Omental fat pad (tissue), 4 donors: ENCODE measurements around the gene ZDBF2. TPM values are rescaled to one million over a fixed set of nuclear protein-coding genes. Genes with fewer than 3 reads are reported as not detected.

ENCODE experiments used
- ATAC-seq: fragments of 150-250 bp; one replicate; pipeline ENCODE4 v1.9.1; 2016; ENCODE audit warnings: mild to moderate bottlenecking, moderate library complexity; ENCODE audit not compliant: low FRiP score
- DNase-seq: peaks from one replicate; pipeline ENCODE4 v3.0.0-alpha.2; 2019; ENCODE audit warnings: low spot score
- total RNA-seq, 4 donors: library from RNA; depleted of rRNA; stranded (reverse); fragments of >200 nt; gene quantifications; one replicate each; pipeline ENCODE4 v1.1.0, GENCODE V29; 2016
- TF ChIP-seq, protein P1 (sequence below), 3 donors: fragments of 450-650 bp; IDR thresholded peaks; one replicate each; pipeline ENCODE4 v1.5.1; 2016 to 2017; ENCODE audit warnings: antibody characterized with exemption in 3 of 3, mild to moderate bottlenecking in 3 of 3, moderate library complexity in 2 of 3

Gene ZDBF2
- total RNA-seq, 4 donors from 2014 or later, result 8.4 to 25.4 (median 10.7) TPM

DNA sequence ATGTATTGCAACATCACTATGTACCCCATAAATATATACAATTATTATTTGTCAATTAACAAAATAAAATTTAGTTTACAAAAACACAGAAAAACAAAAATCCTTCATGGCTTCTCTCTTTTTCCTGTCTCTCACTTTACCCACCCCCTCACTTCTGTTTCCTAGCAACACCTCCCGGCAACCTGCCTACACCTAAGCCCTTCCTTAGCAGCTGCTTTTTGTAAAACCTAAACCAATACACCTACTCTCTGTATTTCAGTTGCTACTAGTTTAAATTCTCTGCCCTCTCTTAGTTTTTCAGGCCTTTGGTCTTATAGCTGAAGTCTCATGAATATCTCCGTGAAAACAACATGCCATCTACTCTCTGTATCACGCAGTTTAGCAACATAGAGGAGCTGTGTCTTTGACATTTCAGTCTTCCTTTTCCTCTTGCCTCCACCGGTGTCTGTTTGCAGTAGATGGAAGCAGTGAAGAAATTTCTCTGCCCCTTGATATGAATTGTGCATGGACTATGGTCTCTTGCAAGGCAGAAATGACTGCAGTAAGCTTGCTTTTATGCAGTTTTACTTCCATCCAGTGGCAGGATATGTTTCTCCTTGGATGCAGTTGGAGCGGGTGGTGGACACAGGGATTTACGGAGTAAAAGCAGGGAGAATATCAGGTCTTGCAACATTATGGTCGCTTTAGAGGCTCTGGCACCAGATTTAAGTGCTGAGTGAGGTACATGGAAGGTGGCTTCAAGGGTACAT is 42.0 kb upstream of the ZDBF2 start:
- ATAC-seq (no peak), DNase-seq (no peak)
- TF ChIP-seq, protein P1, sequence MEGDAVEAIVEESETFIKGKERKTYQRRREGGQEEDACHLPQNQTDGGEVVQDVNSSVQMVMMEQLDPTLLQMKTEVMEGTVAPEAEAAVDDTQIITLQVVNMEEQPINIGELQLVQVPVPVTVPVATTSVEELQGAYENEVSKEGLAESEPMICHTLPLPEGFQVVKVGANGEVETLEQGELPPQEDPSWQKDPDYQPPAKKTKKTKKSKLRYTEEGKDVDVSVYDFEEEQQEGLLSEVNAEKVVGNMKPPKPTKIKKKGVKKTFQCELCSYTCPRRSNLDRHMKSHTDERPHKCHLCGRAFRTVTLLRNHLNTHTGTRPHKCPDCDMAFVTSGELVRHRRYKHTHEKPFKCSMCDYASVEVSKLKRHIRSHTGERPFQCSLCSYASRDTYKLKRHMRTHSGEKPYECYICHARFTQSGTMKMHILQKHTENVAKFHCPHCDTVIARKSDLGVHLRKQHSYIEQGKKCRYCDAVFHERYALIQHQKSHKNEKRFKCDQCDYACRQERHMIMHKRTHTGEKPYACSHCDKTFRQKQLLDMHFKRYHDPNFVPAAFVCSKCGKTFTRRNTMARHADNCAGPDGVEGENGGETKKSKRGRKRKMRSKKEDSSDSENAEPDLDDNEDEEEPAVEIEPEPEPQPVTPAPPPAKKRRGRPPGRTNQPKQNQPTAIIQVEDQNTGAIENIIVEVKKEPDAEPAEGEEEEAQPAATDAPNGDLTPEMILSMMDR (IDR thresholded peaks at IDR 0.05), result no peak

DNA sequence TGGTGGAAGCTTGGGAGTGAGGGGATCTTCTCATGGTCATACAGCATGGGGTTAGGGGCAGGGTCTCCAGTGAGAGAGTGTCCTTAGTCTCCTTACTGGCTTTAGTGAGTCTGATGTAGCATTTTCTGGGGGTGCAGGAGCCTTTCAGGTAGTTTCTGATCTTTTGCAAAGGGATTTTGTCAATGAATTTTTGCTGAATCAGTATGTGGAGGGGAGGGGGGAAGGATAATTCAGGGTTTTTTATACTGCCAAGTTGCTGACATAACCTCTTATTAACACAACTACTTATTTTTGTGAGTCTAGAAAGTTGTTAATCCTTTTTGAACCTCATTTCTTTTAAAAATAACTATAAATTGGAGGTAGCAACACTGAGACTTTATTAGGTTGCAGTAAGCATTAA is 35.3 kb upstream of the ZDBF2 start:
- TF ChIP-seq, protein P1 (IDR thresholded peaks at IDR 0.05), result no peak
- no peak for ATAC-seq
- no peak for DNase-seq

DNA sequence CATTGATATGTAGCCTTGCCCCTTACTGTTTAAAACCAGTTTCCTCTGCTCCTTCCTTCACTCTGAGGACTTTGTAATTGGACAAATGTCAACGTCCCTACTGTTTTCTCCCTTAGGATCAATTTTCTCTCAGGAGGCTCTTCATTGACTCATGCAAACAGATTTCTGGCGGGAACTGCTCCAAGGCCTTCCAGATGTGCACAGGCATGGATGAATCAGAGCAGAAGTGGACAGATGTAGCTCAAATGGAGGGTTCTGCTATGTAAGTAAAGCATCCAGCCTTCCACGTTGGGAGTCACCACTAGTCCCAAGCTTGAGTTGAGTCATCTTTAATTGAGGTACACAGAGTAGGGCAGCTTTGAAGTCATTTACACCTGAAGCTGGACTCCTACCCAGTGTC is 34.1 kb upstream of the ZDBF2 start:
- no peak for DNase-seq
- TF ChIP-seq, protein P1 (IDR thresholded peaks at IDR 0.05), result no peak
- ATAC-seq, result no peak

DNA sequence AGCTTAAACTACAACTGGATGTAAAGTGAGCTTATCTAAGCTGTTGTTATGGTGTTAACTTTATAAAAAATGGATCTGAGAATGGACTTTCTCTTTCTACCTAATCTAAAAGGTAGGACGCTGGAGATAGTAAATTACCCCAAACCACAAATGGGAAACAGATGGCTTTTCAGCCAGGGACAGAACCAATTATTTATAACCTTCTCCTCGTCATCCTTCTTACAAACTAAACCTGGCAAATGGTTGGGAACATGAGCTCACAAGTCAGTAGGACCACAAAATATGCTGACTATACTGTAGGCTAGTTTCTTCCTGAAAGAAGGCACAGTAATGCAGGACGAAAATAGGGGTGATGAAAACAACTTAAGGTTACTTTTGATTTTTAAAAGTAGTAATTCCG is 32.7 kb upstream of the ZDBF2 start:
- DNase-seq (no peak), ATAC-seq (no peak)
- TF ChIP-seq, protein P1 (IDR thresholded peaks at IDR 0.05), result no peak

DNA sequence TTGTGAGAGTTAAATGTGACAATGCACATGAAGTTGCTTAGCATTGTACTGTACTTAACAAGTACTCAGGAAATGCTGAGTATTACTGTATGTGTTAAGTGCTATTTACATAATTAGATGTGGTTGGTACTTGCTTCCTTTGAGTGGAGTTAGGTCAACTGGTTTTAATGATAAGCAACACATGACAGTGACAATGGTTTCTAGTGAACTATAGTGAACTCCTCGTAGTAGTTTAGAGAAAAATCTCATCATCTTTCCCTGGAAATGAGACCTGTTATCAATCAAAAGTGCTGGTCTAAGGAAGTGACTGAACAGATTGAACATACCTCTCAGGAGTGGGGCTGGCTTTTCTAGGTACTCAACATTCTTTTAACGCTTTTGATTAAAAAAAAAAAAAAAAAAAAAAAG is 29.2 kb upstream of the ZDBF2 start:
- TF ChIP-seq, protein P1 (IDR thresholded peaks at IDR 0.05), result no peak
- ATAC-seq (no peak), DNase-seq (no peak)

DNA sequence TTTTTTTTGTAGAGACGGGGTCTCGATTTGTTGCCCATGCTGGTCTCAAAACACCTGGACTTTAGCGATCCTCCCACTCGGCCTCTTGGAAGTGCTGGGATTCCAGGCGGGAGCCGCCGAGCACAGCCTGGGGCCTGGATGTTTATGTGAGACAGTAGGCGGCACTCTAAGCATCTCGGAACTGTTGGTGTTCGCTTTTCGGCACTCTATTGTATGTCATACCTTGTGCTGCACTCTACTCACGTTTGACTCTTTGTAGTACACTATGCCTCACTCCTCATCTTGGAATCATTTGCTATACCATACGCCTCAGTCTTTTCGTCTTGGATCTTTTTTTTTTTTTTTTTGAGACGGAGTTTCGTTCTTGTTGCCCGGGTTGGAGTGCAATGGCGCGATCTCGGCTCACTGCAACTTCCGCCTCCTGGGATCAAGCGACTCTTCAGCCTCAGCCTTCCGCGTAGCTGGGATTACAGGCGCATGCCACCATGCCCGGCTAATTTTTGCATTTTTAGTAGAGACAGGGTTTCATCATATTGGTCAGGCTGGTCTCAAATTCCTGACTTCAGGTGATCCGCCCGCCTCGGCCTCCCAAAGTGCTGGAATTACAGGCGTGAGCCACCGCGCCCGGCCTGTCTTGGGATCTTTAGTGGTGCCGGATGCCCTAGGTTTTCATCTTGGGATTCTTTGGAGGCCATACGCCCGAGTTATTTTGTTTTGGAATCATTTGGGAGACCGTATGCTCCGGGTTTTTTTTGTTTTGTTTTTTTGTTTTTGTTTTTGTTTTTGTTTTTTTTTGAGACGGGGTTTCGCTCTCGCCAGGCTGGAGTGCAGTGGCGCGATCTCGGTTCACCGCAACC is 24.2 kb upstream of the ZDBF2 start:
- ATAC-seq, result no peak
- TF ChIP-seq, protein P1 (IDR thresholded peaks at IDR 0.05), result no peak
- no peak for DNase-seq
